Mesendoderm (in vitro differentiated cells): ENCODE measurements around the gene PIK3C3.

Experiments
- DNase-seq: peaks from one replicate; pipeline ENCODE4 v3.0.0; 2013
- H2AK5ac ChIP-seq: 2 replicates; pipeline ENCODE4 v1.6.1; 2013; ENCODE audit warnings: low read length, inconsistent platforms
- H2BK120ac ChIP-seq: 2 replicates; pipeline ENCODE4 v1.6.1; 2013; ENCODE audit warnings: low read depth, mild to moderate bottlenecking, low read length, moderate library complexity, mixed read lengths
- H2BK15ac ChIP-seq: replicated peaks from 2 replicates; pipeline ENCODE4 v1.6.1; 2013; ENCODE audit warnings: low read depth, mild to moderate bottlenecking, moderate library complexity
- H2BK5ac ChIP-seq: 2 replicates; pipeline ENCODE4 v1.6.1; 2013; ENCODE audit warnings: low read length, inconsistent platforms
- H3K18ac ChIP-seq: 2 replicates; pipeline ENCODE4 v1.6.1; 2013; ENCODE audit warnings: mild to moderate bottlenecking, low read length, mixed read lengths
- H3K23ac ChIP-seq: one replicate; pipeline ENCODE4 v1.6.1; 2013; ENCODE audit warnings: low read length
- H3K27ac ChIP-seq: 2 replicates; pipeline ENCODE4 v1.5.1; 2013; ENCODE audit warnings: low read depth, mild to moderate bottlenecking, inconsistent platforms, low read length, moderate library complexity
- H3K27me3 ChIP-seq: 2 replicates; pipeline ENCODE4 v1.6.1; 2013; ENCODE audit warnings: low read length, control low read depth, mild to moderate bottlenecking, inconsistent platforms; ENCODE audit not compliant: insufficient read depth, poor library complexity
- H3K36me3 ChIP-seq: 2 replicates; pipeline ENCODE4 v1.6.1; 2013; ENCODE audit warnings: low read length, inconsistent platforms; ENCODE audit not compliant: control insufficient read depth, insufficient read depth
- H3K4ac ChIP-seq: one replicate; pipeline ENCODE4 v1.6.1; 2013; ENCODE audit warnings: low read depth, mild to moderate bottlenecking, low read length, moderate library complexity
- H3K4me1 ChIP-seq: 2 replicates; pipeline ENCODE4 v1.6.1; 2013; ENCODE audit warnings: low read depth, low read length, inconsistent platforms; ENCODE audit not compliant: control insufficient read depth
- H3K4me2 ChIP-seq: 2 replicates; pipeline ENCODE4 v1.6.1; 2013; ENCODE audit warnings: low read length
- H3K4me3 ChIP-seq: 2 replicates; pipeline ENCODE4 v1.5.1; 2013; ENCODE audit warnings: mild to moderate bottlenecking, low read length
- H3K56ac ChIP-seq: one replicate; pipeline ENCODE4 v1.6.1; 2013; ENCODE audit warnings: low read length
- H3K79me1 ChIP-seq: 2 replicates; pipeline ENCODE4 v1.6.1; 2013; ENCODE audit warnings: low read length, inconsistent platforms
- H3K79me2 ChIP-seq: 2 replicates; pipeline ENCODE4 v1.6.1; 2013; ENCODE audit warnings: mild to moderate bottlenecking, low read length; ENCODE audit not compliant: control insufficient read depth, insufficient read depth
- H3K9ac ChIP-seq: 2 replicates; pipeline ENCODE4 v1.6.1; 2013; ENCODE audit warnings: low read length, inconsistent platforms
- H4K5ac ChIP-seq: one replicate; pipeline ENCODE4 v1.6.1; 2013; ENCODE audit warnings: low read length
- H4K8ac ChIP-seq: one replicate; pipeline ENCODE4 v1.6.1; 2013; ENCODE audit warnings: low read depth, mild to moderate bottlenecking, control low read depth, low read length, moderate library complexity
- WGBS: extraction: QIAGEN DNeasy Blood & Tissue Kit; methylation state at CpG from one replicate; pipeline ENCODE4 v1.1.7; 2013; ENCODE audit warnings: low lambda C conversion rate, missing lambda C conversion rate; ENCODE audit not compliant: insufficient coverage; ENCODE audit errors: extremely low coverage; 5-methylcytosine and 5-hydroxymethylcytosine counted together

Gene PIK3C3

GRCh38 chr18:41966943-41967342 is 11.9 kb downstream of the PIK3C3 start:
- DNase-seq = no peak
- Histone ChIP-seq H3K4ac (no peak overlapping the region), H2BK5ac (no peak overlapping the region), H2BK120ac (no peak overlapping the region), H3K27me3 (no peaks in the 10 kb centered on the region), H3K56ac (no peak overlapping the region), H4K8ac (no peak overlapping the region), H3K79me1 (peaks cover 6% of the 10 kb centered on the region), H3K79me2 (peaks cover 2% of the 10 kb centered on the region), H3K4me3 (no peak overlapping the region), H3K9ac (no peak overlapping the region), H2AK5ac (no peak overlapping the region), H3K4me2 (no peak overlapping the region), H3K23ac (no peak overlapping the region), H3K36me3 (peaks cover 1% of the 10 kb centered on the region), H3K27ac (no peak overlapping the region), H3K4me1 (no peaks in the 10 kb centered on the region), H3K18ac (no peak overlapping the region), H2BK15ac (no peak overlapping the region), H4K5ac (no peak overlapping the region)
- WGBS = no CpG with 5 or more reads among the region's 4 CpGs

DNA sequence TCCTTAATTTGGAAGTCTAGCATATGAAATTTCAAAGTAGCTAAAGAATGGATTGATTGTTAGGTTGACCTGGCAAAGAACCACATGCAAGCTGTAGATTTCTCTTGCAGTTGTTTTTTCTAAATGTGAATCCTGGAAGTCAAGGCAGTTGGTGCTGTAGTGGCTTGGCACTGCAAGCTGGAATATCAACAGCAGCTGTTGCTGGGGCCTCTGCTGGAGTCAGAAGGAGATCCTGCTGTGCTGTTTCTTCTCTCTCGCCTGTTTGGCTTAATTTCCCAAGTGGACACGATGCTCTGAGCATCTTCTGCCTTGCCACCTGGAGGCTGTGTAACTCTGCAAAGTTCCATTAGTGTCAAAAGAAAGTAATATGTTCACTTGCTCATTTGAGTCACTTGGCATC is 12.6 kb downstream of the PIK3C3 start:
- no peak overlapping the region for H3K23ac ChIP-seq
- no CpG with 5 or more reads among the region's 2 CpGs for WGBS

GRCh38 chr18:41969881-41970280 is 14.8 kb downstream of the PIK3C3 start:
- WGBS = no CpG with 5 or more reads among the region's 1 CpG
- Histone ChIP-seq H2AK5ac (no peak overlapping the region), H2BK120ac (no peak overlapping the region), H3K4me1 (no peaks in the 10 kb centered on the region), H3K79me1 (peaks cover 5% of the 10 kb centered on the region), H3K4me3 (no peak overlapping the region), H2BK15ac (no peak overlapping the region), H4K8ac (no peak overlapping the region), H3K56ac (no peak overlapping the region), H2BK5ac (no peak overlapping the region), H3K23ac (no peak overlapping the region), H3K36me3 (peaks cover 1% of the 10 kb centered on the region), H3K27me3 (no peaks in the 10 kb centered on the region), H3K4ac (no peak overlapping the region), H3K27ac (no peak overlapping the region), H3K9ac (no peak overlapping the region), H3K4me2 (no peak overlapping the region), H3K18ac (no peak overlapping the region), H3K79me2 (no peaks in the 10 kb centered on the region), H4K5ac (no peak overlapping the region)
- no peak for DNase-seq

More for the DNA sequence above, 12.6 kb downstream of the PIK3C3 start:
- no peak overlapping the region for H4K5ac ChIP-seq
- H3K4me3 ChIP-seq = no peak overlapping the region
- no peak overlapping the region for H4K8ac ChIP-seq
- H3K79me2 ChIP-seq = no peaks in the 10 kb centered on the region
- no peak overlapping the region for H3K9ac ChIP-seq
- H2BK120ac ChIP-seq = no peak overlapping the region
- H3K4me2 ChIP-seq = no peak overlapping the region
- no peak overlapping the region for H3K56ac ChIP-seq
- H2BK5ac ChIP-seq = no peak overlapping the region
- H2AK5ac ChIP-seq = no peak overlapping the region
- DNase-seq = no peak
- H3K4ac ChIP-seq = no peak overlapping the region
- H3K4me1 ChIP-seq = no peaks in the 10 kb centered on the region
- peaks cover 1% of the 10 kb centered on the region for H3K36me3 ChIP-seq
- H3K27ac ChIP-seq = no peak overlapping the region
- peaks cover 5% of the 10 kb centered on the region for H3K79me1 ChIP-seq
- H2BK15ac ChIP-seq = no peak overlapping the region
- no peak overlapping the region for H3K18ac ChIP-seq
- no peaks in the 10 kb centered on the region for H3K27me3 ChIP-seq

DNA sequence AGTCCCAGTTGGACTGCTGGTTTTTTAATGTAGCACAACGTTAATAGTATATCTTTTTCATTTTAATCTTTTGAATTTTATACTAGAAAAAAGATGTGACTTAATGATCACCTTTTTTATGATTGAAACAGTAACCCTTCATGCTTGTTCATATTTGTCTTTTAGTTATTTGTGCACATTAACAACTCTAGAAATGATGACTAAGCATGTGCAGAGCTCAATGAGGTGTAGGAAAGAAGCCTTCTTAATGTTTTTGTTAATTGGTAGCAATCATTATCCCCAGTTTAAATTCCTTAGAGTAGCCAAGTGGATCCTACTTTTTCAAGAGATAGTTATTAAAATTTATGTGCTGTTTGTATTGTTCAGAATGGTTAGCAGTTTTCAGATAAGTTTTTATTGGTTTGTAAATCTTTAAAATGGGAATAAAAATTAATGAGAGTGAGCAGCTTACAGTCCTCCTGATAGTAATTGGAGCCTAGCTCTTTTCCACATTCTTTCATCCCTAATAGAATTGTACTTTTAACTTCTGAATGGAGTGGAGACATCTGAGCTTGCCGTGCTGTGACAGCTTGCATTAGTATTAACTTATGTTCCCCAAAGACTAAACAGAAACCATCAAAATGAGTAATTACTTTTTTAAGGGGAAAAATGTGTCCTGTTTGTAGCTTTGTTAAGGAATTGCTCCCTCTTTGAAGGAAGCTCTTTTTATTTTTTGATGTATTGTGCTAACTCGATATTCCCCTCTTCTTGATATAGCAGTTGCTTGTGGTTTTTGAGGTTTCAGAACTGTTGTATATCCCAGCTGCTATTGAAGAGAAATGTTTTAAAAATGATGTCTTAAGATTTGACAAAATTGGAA is 17.3 kb downstream of the PIK3C3 start:
- Histone ChIP-seq H3K4me2 (no peak overlapping the region), H2BK5ac (no peak overlapping the region), H3K4me1 (no peaks in the 10 kb centered on the region), H2AK5ac (no peak overlapping the region), H3K4me3 (no peak overlapping the region), H3K23ac (no peak overlapping the region), H4K8ac (no peak overlapping the region), H3K27ac (no peak overlapping the region), H3K9ac (no peak overlapping the region), H3K79me1 (peaks cover 4% of the 10 kb centered on the region), H4K5ac (no peak overlapping the region), H2BK15ac (no peak overlapping the region), H3K36me3 (no peaks in the 10 kb centered on the region), H3K27me3 (no peaks in the 10 kb centered on the region), H3K79me2 (no peaks in the 10 kb centered on the region), H3K18ac (no peak overlapping the region), H3K4ac (no peak overlapping the region), H3K56ac (no peak overlapping the region), H2BK120ac (no peak overlapping the region)
- no peak for DNase-seq
- WGBS = no CpG with 5 or more reads among the region's 3 CpGs

GRCh38 chr18:41973983-41974382 is 18.9 kb downstream of the PIK3C3 start:
- no peak overlapping the region for H3K27ac ChIP-seq
- no peak overlapping the region for H2BK15ac ChIP-seq
- no CpG with 5 or more reads among the region's 2 CpGs for WGBS
- H4K8ac ChIP-seq = no peak overlapping the region
- no peak overlapping the region for H3K23ac ChIP-seq
- no peak overlapping the region for H2AK5ac ChIP-seq
- H2BK5ac ChIP-seq = no peak overlapping the region
- no peak overlapping the region for H3K4ac ChIP-seq
- H4K5ac ChIP-seq = no peak overlapping the region
- no peak overlapping the region for H3K56ac ChIP-seq
- no peaks in the 10 kb centered on the region for H3K27me3 ChIP-seq
- no peaks in the 10 kb centered on the region for H3K36me3 ChIP-seq
- no peak overlapping the region for H3K4me3 ChIP-seq
- H3K18ac ChIP-seq = no peak overlapping the region
- no peak overlapping the region for H3K9ac ChIP-seq
- H3K4me1 ChIP-seq = no peaks in the 10 kb centered on the region
- DNase-seq = no peak
- H2BK120ac ChIP-seq = no peak overlapping the region
- no peak overlapping the region for H3K4me2 ChIP-seq
- no peaks in the 10 kb centered on the region for H3K79me2 ChIP-seq
- H3K79me1 ChIP-seq = peaks cover 2% of the 10 kb centered on the region

- Histone ChIP-seq H3K23ac (no peak overlapping the region), H3K4ac (no peak overlapping the region), H3K27me3 (no peaks in the 10 kb centered on the region), H2BK15ac (no peak overlapping the region), H3K4me1 (no peaks in the 10 kb centered on the region), H3K18ac (no peak overlapping the region), H3K9ac (no peak overlapping the region), H3K79me2 (no peaks in the 10 kb centered on the region), H2BK120ac (no peak overlapping the region), H3K27ac (no peak overlapping the region), H2AK5ac (no peak overlapping the region), H3K36me3 (no peaks in the 10 kb centered on the region), H3K56ac (no peak overlapping the region), H3K4me3 (no peak overlapping the region), H4K8ac (no peak overlapping the region), H3K79me1 (peaks cover 2% of the 10 kb centered on the region), H2BK5ac (no peak overlapping the region), H3K4me2 (no peak overlapping the region), H4K5ac (no peak overlapping the region)
- peak; percentile 21 for DNase-seq
- no CpG with 5 or more reads among the region's 1 CpG for WGBS
Measured at GRCh38 chr18:41974796-41975201, 19.8 kb downstream of the PIK3C3 start.
